Measurements from ENCODE around the gene UGT2B10. TPM values are rescaled to one million over a fixed set of nuclear protein-coding genes. Genes with fewer than 3 reads are reported as not detected.
"Not testable (repeated sequence)": the region's sequence is repeated elsewhere in the genome, so short reads cannot be mapped to it uniquely, and the experiment has no call there.

The UGT2B10 gene
- total RNA-seq (2021): not detected in 2 replicates
- long read RNA-seq: 0 reads

- not testable (repeated sequence) for H3K4me1 ChIP-seq (ENCODE audit: insufficient read depth, low read length); H3K4me2 ChIP-seq (ENCODE audit: insufficient read depth, insufficient read length, low read length); H3K56ac ChIP-seq (ENCODE audit: insufficient read length, low read depth, low read length); H3K9ac ChIP-seq (ENCODE audit: extremely low read depth, insufficient read length, low read length); H3K27me3 Mint-ChIP-seq (ENCODE audit: low read depth); H2BK5ac ChIP-seq (ENCODE audit: insufficient read length, low read length); H3K36me3 Mint-ChIP-seq (ENCODE audit: insufficient read depth in 1 of 3, low read depth in 3 of 3); H3T11ph ChIP-seq (ENCODE audit: low read length); H3K79me2 ChIP-seq (ENCODE audit: insufficient read depth, low read length); H3K14ac ChIP-seq (ENCODE audit: insufficient read depth, low read length); H2BK15ac ChIP-seq (ENCODE audit: low read depth, low read length); H2BK120ac ChIP-seq (ENCODE audit: low read depth, low read length, poor library complexity, severe bottlenecking); H3K18ac ChIP-seq (ENCODE audit: insufficient read length, low read depth, low read length); H3K9me3 ChIP-seq (ENCODE audit: control insufficient read depth, low read depth, low read length); H3K4ac ChIP-seq (ENCODE audit: low read depth, low read length); H2BK12ac ChIP-seq (ENCODE audit: insufficient read length, low read depth, low read length); H3K27ac ChIP-seq (ENCODE audit: insufficient read length, low read depth, low read length); H4K20me1 ChIP-seq (ENCODE audit: control insufficient read depth, insufficient read depth, insufficient read length); DNase-seq; H4K91ac ChIP-seq (ENCODE audit: insufficient read length, low read depth, low read length); H3K27me3 ChIP-seq (ENCODE audit: insufficient read depth, low read length); H3K9me3 Mint-ChIP-seq; H3K79me1 ChIP-seq (ENCODE audit: insufficient read depth, low read depth, low read length, poor library complexity, severe bottlenecking); H3K23ac ChIP-seq (ENCODE audit: insufficient read length, low read depth, low read length); H3K23me2 ChIP-seq (ENCODE audit: insufficient read length, low read depth, low read length, poor library complexity, severe bottlenecking); H4K5ac ChIP-seq (ENCODE audit: insufficient read length, low read depth, low read length); H2BK20ac ChIP-seq (ENCODE audit: low read depth, low read length, poor library complexity, severe bottlenecking); H2AFZ ChIP-seq (ENCODE audit: low read length); H4K8ac ChIP-seq (replicated peaks; ENCODE audit: insufficient read length, low read depth, low read length); H2AK5ac ChIP-seq (ENCODE audit: insufficient read length, low read length)
- Mint-ChIP-seq H3K4me1 (peaks cover 23 to 24% of the 10 kb centered on the region in 2 experiments), H3K27ac (peak within 1 kb of the TSS in 2 of 3 experiments; percentile 95; a peak in 4 of 7 replicates), H3K4me3 (peak within 1 kb of the TSS in 1 of 2 experiments; percentile 45; a peak in 3 of 5 replicates)
- no CpG with 5 or more reads among the region's 4 CpGs for WGBS (ENCODE audit: extremely low coverage, insufficient read length, low lambda C conversion rate)
Measured at GRCh38 chr4:68815617-68816409, at the start of gene UGT2B10. Gene UGT2B10, plus strand, starts transcription at chr4:68815994. Its CDS starts 26 bp downstream, at chr4:68816020.

GRCh38 chr4:68771836-68772235, 44.0 kb upstream of the UGT2B10 start:
- DNase-seq; H3K27ac ChIP-seq (ENCODE audit: insufficient read length, low read depth, low read length); H3K9ac ChIP-seq (ENCODE audit: extremely low read depth, insufficient read length, low read length); H2BK12ac ChIP-seq (ENCODE audit: insufficient read length, low read depth, low read length); H3K79me1 ChIP-seq (ENCODE audit: insufficient read depth, low read depth, low read length, poor library complexity, severe bottlenecking); H3K56ac ChIP-seq (ENCODE audit: insufficient read length, low read depth, low read length); H2BK15ac ChIP-seq (ENCODE audit: low read depth, low read length); H3K23me2 ChIP-seq (ENCODE audit: insufficient read length, low read depth, low read length, poor library complexity, severe bottlenecking); H2BK20ac ChIP-seq (ENCODE audit: low read depth, low read length, poor library complexity, severe bottlenecking); H4K91ac ChIP-seq (ENCODE audit: insufficient read length, low read depth, low read length); H2BK120ac ChIP-seq (ENCODE audit: low read depth, low read length, poor library complexity, severe bottlenecking); H2AK5ac ChIP-seq (ENCODE audit: insufficient read length, low read length); H4K8ac ChIP-seq (replicated peaks; ENCODE audit: insufficient read length, low read depth, low read length); H3K14ac ChIP-seq (ENCODE audit: insufficient read depth, low read length); H3K4me1 Mint-ChIP-seq; H3K23ac ChIP-seq (ENCODE audit: insufficient read length, low read depth, low read length); H4K5ac ChIP-seq (ENCODE audit: insufficient read length, low read depth, low read length); H3K18ac ChIP-seq (ENCODE audit: insufficient read length, low read depth, low read length); H3K79me2 ChIP-seq (ENCODE audit: insufficient read depth, low read length); H3T11ph ChIP-seq (ENCODE audit: low read length); H4K20me1 ChIP-seq (ENCODE audit: control insufficient read depth, insufficient read depth, insufficient read length); H2AFZ ChIP-seq (ENCODE audit: low read length); H3K4me2 ChIP-seq (ENCODE audit: insufficient read depth, insufficient read length, low read length); H2BK5ac ChIP-seq (ENCODE audit: insufficient read length, low read length); H3K27me3 Mint-ChIP-seq (ENCODE audit: low read depth); H3K4me1 ChIP-seq (ENCODE audit: insufficient read depth, low read length); H3K4me3 Mint-ChIP-seq; H3K9me3 ChIP-seq (ENCODE audit: control insufficient read depth, low read depth, low read length); H3K4ac ChIP-seq (ENCODE audit: low read depth, low read length); H3K27ac Mint-ChIP-seq; H3K27me3 ChIP-seq (ENCODE audit: insufficient read depth, low read length): not testable (repeated sequence)
- peaks cover 0 to 18% (median 12%) of the 10 kb centered on the region in 3 experiments; a peak in 6 of 7 replicates for H3K36me3 Mint-ChIP-seq (ENCODE audit: insufficient read depth in 1 of 3, low read depth in 3 of 3)
- H3K9me3 Mint-ChIP-seq: peaks cover 16 to 28% of the 10 kb centered on the region in 2 experiments; a peak in 4 of 5 replicates

Data from H9 (cell line).